Thymus (tissue), 11 donors: Measurements from ENCODE around the gene TIMP4. TPM values are rescaled to one million over a fixed set of nuclear protein-coding genes. Genes with fewer than 3 reads are reported as not detected.
A peak's percentile ranks its signal among the peaks of the same experiment; 100 is the strongest.

Experiments
- DNase-seq, 9 donors: peaks; one replicate each; pipeline ENCODE4 v3.0.0-alpha.2; 2013; ENCODE audit warnings: low spot score in 9 of 9, low read depth in 6 of 9, missing footprints in 1 of 9
- H3K27ac ChIP-seq, 2 donors: one replicate each; pipeline ENCODE4 v1.5.1; 2013; ENCODE audit warnings: control low read depth in 1 of 2, low read depth in 1 of 2, low read length in 1 of 2, mild to moderate bottlenecking in 1 of 2, moderate library complexity in 1 of 2
- H3K27me3 ChIP-seq, 2 donors: one replicate each; pipeline ENCODE4 v1.5.1; 2013; ENCODE audit warnings: low read length in 1 of 2; ENCODE audit not compliant: control insufficient read depth in 2 of 2, insufficient read depth in 1 of 2
- H3K36me3 ChIP-seq, 2 donors: one replicate each; pipeline ENCODE4 v1.5.1; 2013; ENCODE audit warnings: low read length in 1 of 2, mild to moderate bottlenecking in 1 of 2, moderate library complexity in 1 of 2; ENCODE audit not compliant: control insufficient read depth in 2 of 2, insufficient read depth in 2 of 2
- H3K4me1 ChIP-seq, 2 donors: one replicate each; pipeline ENCODE4 v1.5.1; 2013; ENCODE audit warnings: low read length in 2 of 2; ENCODE audit not compliant: control insufficient read depth in 2 of 2, insufficient read depth in 2 of 2
- H3K4me3 ChIP-seq, 2 donors: one replicate each; pipeline ENCODE4 v1.5.1; 2013; ENCODE audit warnings: low read length in 2 of 2, control low read depth in 1 of 2, mild to moderate bottlenecking in 1 of 2
- H3K9me3 ChIP-seq, 2 donors: one replicate each; pipeline ENCODE4 v1.5.1; 2013; ENCODE audit warnings: low read length in 1 of 2, mild to moderate bottlenecking in 1 of 2; ENCODE audit not compliant: control insufficient read depth in 2 of 2, insufficient read depth in 1 of 2
- WGBS: extraction: QIAGEN DNeasy Blood & Tissue Kit; methylation state at CpG from one replicate; pipeline ENCODE4 v1.1.7; 2013; 5-methylcytosine and 5-hydroxymethylcytosine counted together
- polyA plus RNA-seq: library from polyadenylated mRNA; stranded (reverse); fragments of 200-250 nt; gene quantifications from one replicate; pipeline ENCODE4 v1.2.3, GENCODE V29; 2013
- total RNA-seq: library from RNA; stranded (reverse); fragments of 120-200 nt; gene quantifications from one replicate; pipeline ENCODE4 v1.2.4, GENCODE V29; 2013
- donor health status: healthy.

Gene TIMP4
- total and polyA plus RNA-seq, 2 donors, result 0.66 to 4.2 TPM

DNA sequence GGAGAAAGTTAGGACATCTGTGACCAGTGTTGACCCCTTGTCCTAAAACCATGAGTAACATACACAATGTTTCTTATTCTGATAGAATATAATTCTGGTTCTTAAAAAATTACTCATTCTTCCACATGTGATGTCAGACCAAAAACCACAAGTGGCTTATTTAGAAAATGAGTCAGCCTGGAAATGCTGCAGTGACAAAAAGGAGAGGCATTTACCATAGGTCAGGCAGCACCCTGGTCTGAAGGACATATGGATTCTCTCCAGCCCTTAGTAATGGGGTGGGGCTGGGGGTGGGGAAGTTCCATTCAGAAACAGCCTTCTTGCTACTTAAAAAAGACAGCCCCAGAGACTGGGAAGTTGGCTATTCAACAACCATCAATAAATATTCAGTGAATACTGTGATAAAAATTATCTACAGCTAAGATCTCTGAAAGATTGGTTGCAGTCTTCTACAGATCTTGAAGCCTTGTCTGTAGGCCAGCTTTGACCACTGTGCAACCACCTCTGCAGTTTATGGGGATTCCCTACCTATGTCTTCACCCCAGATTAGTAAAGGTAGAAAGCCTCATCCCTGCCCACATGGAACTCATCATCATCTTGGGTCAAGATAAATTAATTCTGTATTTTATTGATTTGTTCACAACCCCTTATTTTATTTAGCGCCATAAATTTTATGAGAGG, 34.9 kb upstream of the TIMP4 start:
- Histone ChIP-seq H3K27me3 (no peaks in the 10 kb centered on the region), H3K36me3 (no peaks in the 10 kb centered on the region), H3K27ac (no peak overlapping the region), H3K9me3 (no peaks in the 10 kb centered on the region), H3K4me1 (peaks cover 0 to 4% of the 10 kb centered on the region in 2 donors), H3K4me3 (no peak overlapping the region)
- peak in 1 of 9 donors; percentile 19 for DNase-seq
- 100% methylated on average over 1 of the region's 1 CpG for WGBS

DNA sequence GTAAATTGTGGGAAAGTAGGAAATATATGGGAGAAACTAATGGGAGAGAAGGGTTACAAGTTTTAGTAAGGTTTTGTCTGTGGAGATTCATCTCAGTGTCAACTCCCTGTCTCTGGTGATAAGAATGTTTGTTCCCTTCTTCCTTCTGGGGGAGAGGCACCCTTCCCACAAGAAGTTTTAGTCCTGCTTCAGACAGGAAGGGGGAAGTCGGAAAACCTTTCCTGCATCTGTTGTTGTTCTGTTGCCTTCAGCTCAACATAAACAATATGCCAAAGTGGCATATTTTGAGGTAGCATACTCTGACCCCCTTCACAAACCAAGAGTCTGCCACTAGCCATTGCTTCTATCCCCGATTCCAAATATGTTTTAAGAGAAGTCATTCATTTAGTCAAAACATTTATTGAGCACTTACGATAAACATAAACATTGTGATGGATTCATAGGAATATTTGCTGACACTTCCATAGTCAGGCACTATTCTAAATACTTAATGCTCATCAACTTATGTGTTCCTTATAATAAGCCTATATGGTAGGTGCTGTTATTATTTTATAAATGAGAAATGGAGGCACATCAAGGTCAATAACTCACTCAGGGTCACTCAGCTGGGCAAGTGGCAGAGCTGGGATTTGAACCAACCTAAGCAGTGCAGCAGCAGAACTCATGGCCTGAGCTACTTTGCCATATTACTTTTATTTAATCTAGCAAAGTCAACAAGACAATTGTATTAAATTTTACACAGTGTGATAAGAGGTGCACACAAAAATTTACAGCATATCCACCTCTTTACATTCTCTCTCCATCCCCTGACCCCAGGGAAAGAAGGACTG, 34.2 kb upstream of the TIMP4 start:
- DNase-seq, result no peak
- no peak overlapping the region for H3K4me3 ChIP-seq
- WGBS, result 96% methylated on average over 3 of the region's 3 CpGs

DNA sequence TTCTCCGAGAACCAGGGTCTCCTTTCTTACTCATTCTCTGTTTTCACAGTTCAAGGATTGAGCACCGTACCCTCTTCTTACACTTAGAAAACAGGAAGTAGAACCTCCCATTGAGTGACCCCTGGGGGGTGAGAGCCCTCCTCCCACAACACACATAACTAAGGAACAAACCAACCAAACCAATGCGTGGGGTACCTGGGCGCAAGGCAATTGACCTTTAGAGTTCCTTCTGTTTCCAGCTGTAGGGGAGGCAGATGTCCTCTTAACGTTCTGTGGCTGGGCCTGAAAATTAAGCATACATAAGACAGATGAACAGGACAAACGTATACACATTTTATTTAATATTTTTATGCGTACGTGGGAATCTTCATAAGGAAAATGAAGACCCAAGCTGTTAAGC, 33.5 kb upstream of the TIMP4 start:
- WGBS, result 97% methylated on average over 8 of the region's 8 CpGs
- Histone ChIP-seq H3K27ac (no peak overlapping the region), H3K36me3 (no peaks in the 10 kb centered on the region), H3K27me3 (no peaks in the 10 kb centered on the region), H3K4me3 (no peak overlapping the region), H3K4me1 (peaks cover 4 to 15% of the 10 kb centered on the region in 2 donors), H3K9me3 (no peaks in the 10 kb centered on the region)
- DNase-seq, result no peak

More for the DNA sequence above, 34.2 kb upstream of the TIMP4 start:
- Histone ChIP-seq H3K4me1 (peaks cover 0 to 12% of the 10 kb centered on the region in 2 donors), H3K27me3 (no peaks in the 10 kb centered on the region), H3K27ac (no peak overlapping the region), H3K9me3 (no peaks in the 10 kb centered on the region), H3K36me3 (no peaks in the 10 kb centered on the region)

DNA sequence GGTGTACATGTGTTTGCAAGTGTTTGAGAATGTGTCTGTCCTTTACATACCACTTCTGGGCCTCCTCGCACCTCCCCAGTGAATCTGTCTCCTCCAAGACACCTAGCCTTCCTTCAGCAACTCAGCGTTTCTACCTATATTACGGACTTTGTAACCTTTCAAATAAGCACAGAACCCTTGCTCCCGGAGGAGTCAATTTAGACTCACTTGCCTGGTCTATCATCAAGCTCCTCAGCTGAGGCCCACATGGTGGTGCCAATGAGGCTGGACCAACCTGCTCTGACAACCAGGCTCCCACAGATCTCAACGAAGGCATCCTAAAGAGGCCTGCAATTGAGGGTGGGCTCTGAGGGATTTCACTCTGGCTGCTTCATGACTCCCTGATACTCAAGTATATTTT, 32.8 kb upstream of the TIMP4 start:
- Histone ChIP-seq H3K9me3 (no peaks in the 10 kb centered on the region), H3K4me3 (no peak overlapping the region), H3K36me3 (no peaks in the 10 kb centered on the region), H3K27me3 (no peaks in the 10 kb centered on the region), H3K27ac (no peak overlapping the region), H3K4me1 (peaks cover 4 to 20% of the 10 kb centered on the region in 2 donors)
- DNase-seq, result no peak
- 94% methylated on average over 5 of the region's 5 CpGs for WGBS

DNA sequence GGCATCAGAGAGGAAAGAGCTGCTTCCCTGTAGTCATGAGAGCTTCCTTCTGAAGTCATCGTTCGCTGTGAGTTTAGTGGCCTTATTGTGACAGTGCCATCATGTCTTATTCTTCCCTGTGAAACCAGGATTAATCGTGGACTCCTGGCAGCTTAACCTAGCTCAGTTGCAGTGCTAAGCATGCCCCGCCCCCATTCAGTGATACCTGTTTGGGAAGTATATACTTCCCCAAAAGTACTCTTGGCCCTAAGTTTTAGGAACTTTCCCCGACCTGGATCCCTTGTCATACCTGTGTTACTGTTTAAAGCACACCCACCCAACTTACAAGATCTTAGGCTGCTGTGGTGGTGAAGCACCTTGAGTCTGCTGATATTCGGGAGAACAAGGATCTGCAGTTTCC, 32.1 kb upstream of the TIMP4 start:
- H3K4me1 ChIP-seq, result peaks cover 4 to 20% of the 10 kb centered on the region in 2 donors
- no peaks in the 10 kb centered on the region for H3K27me3 ChIP-seq
- no peak overlapping the region for H3K4me3 ChIP-seq
- no peaks in the 10 kb centered on the region for H3K36me3 ChIP-seq
- no peak overlapping the region for H3K27ac ChIP-seq
- H3K9me3 ChIP-seq, result no peaks in the 10 kb centered on the region
- WGBS, result 97% methylated on average over 6 of the region's 6 CpGs
- no peak for DNase-seq

DNA sequence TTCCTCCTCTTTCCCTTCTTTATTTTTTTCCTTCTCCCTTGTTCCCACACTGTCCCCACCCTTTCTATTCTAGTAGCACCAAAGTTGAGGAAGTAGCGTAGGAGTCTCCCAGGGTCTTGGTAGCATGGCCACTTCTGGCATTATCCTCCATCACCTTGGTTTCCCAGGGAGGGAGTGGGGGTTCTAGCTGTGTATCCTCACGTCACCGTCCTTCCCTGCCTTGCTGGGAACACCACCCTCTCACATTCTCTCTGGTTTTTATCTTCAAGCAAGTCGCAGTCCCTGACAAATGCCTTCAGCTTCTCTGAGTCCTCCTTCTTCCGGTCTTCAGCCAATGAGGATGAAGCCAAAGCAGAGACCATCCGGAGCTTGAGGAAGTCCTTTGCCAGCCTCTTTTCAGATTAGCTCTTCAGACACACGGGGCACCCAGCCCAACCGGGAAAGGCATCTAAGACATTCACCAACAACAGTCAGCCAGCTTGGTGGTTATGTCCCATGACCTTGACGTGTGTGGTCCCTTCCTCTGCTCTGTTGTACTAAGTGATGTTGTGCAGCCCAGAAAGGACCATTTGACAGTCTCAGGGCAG, 31.6 kb upstream of the TIMP4 start:
- Histone ChIP-seq H3K4me1 (peaks cover 4 to 20% of the 10 kb centered on the region in 2 donors), H3K9me3 (no peaks in the 10 kb centered on the region), H3K27me3 (no peaks in the 10 kb centered on the region), H3K4me3 (no peak overlapping the region), H3K36me3 (no peaks in the 10 kb centered on the region), H3K27ac (no peak overlapping the region)
- DNase-seq, result no peak
- 98% methylated on average over 9 of the region's 9 CpGs for WGBS

DNA sequence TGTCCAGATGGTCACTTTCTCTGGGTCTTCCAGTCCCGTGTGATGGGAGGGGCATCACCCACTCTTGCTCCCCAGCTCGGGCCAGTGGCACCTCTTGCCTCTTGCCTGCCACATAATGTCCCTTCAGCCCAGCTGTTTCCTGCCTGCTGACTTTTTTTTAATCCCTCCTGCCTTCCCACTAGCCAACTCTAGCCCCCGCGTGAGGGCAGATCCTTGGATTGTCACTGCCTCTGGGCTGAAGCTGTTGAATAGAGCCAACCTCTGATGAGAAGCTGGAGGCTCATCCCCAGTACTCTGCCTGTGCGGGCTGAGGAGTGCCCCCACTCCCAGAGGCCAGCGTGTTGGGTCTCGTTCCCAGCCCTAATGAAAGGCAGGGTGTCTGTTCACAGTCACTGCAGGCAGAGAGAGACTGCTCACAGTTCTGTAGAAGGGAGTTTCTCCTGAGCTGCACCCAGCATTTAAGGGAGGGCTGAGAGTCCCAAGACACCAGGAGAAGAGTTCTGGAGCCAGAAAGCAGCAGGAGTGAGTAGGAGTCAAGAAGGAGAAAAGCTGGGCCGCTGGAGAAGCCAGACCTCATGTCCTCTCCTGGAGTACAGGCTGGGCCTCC, 30.1 kb upstream of the TIMP4 start:
- H3K9me3 ChIP-seq, result no peaks in the 10 kb centered on the region
- H3K36me3 ChIP-seq, result no peaks in the 10 kb centered on the region
- DNase-seq, result no peak
- no peak overlapping the region for H3K27ac ChIP-seq
- 78% methylated on average over 8 of the region's 8 CpGs for WGBS
- H3K27me3 ChIP-seq, result no peaks in the 10 kb centered on the region
- no peak overlapping the region for H3K4me3 ChIP-seq
- H3K4me1 ChIP-seq, result peaks cover 4 to 20% of the 10 kb centered on the region in 2 donors

DNA sequence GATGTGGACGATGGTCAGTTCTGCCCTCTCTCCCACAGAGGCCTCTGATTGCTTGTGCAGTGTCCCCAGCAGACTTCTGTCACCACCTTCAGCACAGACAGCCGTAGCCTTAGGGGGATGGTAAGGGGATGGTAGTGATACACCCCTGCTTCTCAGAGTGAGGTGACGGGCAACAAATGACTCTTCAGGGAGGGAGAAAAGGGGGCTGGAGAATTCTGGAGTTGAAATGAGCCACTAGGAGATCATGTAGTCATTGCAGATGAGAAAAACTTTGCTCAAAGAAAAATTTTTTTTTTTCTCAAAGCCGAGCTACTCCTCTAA, 29.6 kb upstream of the TIMP4 start:
- Histone ChIP-seq H3K4me3 (no peak overlapping the region), H3K4me1 (peaks cover 4 to 20% of the 10 kb centered on the region in 2 donors)
- 93% methylated on average over 4 of the region's 4 CpGs for WGBS

More for the DNA sequence above, 29.6 kb upstream of the TIMP4 start:
- H3K36me3 ChIP-seq, result no peaks in the 10 kb centered on the region
- H3K27ac ChIP-seq, result peak overlapping the region in 1 of 2 donors; percentile 6
- no peak for DNase-seq
- H3K27me3 ChIP-seq, result no peaks in the 10 kb centered on the region
- no peaks in the 10 kb centered on the region for H3K9me3 ChIP-seq
